Activated CD8-positive, alpha-beta memory T cell treated with anti-CD3 and anti-CD28 coated beads for 36 hours (primary cell): ENCODE data around the gene TARP.

Source experiments
- CTCF ChIA-PET: fragments of 350-600 bp; sonication (Branson Sonifier 250); formaldehyde crosslinking; loops from one replicate; lab custom pipeline; 2021; ENCODE audit warnings: antibody characterized with exemption; lab: Charles Lee
- POLR2A ChIA-PET: fragments of 350-600 bp; sonication (Branson Sonifier 250); formaldehyde crosslinking; loops from one replicate; lab custom pipeline; 2021; ENCODE audit warnings: antibody characterized with exemption; lab: Charles Lee

Gene TARP

GRCh38 chr7:38273286-38273995 is at the start of gene TARP:
TSS of gene TARP (minus strand) at chr7:38273636.
- CTCF ChIA-PET: interaction anchor here (0.8 kb wide), 1 partner anchor 27 kb away, joined by 4 read pairs; no protein-coding TSS in a partner anchor

GRCh38 chr7:38323156-38323555 is 49.7 kb upstream of the TARP start:
- ChIA-PET CTCF (interaction anchor here (1.2 kb wide), 1 partner anchor 12 kb away, joined by 3 read pairs; no protein-coding TSS in a partner anchor), POLR2A (no interaction called here)

More at GRCh38 chr7:38273286-38273995, at the start of gene TARP:
- POLR2A ChIA-PET: no interaction called here

GRCh38 chr7:38322461-38322860 is 49.0 kb upstream of the TARP start:
- POLR2A ChIA-PET: no interaction called here
- CTCF ChIA-PET: interaction anchor here (2.2 kb wide), 1 partner anchor 8 kb away, joined by 9 read pairs; no protein-coding TSS in a partner anchor

DNA sequence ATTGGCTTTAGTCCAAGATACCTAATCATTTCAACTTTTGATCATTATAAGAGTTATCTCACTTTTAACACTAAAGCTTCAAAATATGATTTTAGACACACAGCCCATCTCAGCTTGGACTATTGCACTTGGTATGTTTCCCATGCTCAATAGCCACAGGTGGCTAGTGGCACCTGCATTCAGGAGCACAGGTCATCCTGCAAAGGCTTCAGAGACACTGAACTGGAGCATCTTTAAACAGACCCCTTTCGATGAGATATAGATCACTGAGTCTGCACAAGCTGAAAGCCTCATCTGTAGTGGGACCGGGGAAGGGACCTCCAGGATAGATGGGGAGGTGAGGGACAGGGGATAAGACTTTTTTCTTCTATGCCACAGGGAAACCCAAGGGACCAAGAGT is 48.5 kb upstream of the TARP start:
- ChIA-PET CTCF (interaction anchor here (2.2 kb wide), 1 partner anchor 9 kb away, joined by 9 read pairs; no protein-coding TSS in a partner anchor), POLR2A (no interaction called here)

- ChIA-PET CTCF (interaction anchor here (2.2 kb wide), 1 partner anchor 9 kb away, joined by 9 read pairs; no protein-coding TSS in a partner anchor), POLR2A (no interaction called here)
Measured at GRCh38 chr7:38321515-38321944, 48.1 kb upstream of the TARP start.

DNA sequence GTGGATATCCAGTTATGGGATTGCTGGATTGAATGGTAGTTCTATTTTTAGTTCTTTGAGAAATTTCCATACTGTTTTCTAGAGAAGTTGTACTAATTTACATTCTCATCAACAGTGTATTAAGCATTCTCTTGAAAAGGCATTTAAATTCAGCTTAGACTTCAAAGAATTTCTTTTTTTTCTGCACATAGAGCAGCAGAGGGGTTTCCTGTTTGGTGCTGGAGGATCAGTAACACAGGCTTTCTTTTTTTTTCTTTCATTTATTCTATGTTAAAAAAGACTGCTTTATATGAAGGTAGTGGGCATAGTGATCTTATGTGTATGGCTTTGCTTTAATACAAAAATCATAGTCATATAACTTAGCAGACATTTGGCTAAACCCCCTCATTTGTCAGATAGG is 47.6 kb upstream of the TARP start:
- ChIA-PET CTCF (interaction anchor here (2.2 kb wide), 1 partner anchor 10 kb away, joined by 9 read pairs; no protein-coding TSS in a partner anchor), POLR2A (no interaction called here)

DNA sequence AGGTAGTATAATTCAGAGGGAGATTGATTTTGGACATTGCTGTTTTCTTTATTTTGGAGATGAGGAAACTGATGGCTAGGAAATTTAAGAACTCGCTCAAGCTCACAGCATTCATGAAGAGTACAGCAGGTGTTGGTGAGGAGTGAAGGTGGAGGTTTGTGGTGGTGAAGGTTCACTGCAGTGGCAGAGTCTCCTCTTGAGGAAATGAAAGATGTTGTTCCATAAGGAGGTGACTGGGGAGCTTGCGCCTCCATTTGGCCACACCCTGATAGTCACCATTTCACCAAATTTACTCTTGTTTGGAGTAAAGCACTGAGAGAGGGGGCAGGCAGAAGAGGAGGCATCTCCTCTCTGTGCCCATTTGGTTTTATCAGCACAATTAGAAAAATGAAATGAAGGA is 46.4 kb upstream of the TARP start:
- POLR2A ChIA-PET: no interaction called here
- CTCF ChIA-PET: interaction anchor here (0.6 to 1.4 kb wide), 3 partner anchors 11 to 104 kb away, joined by 3 to 6 read pairs (median 5); no protein-coding TSS in a partner anchor

DNA sequence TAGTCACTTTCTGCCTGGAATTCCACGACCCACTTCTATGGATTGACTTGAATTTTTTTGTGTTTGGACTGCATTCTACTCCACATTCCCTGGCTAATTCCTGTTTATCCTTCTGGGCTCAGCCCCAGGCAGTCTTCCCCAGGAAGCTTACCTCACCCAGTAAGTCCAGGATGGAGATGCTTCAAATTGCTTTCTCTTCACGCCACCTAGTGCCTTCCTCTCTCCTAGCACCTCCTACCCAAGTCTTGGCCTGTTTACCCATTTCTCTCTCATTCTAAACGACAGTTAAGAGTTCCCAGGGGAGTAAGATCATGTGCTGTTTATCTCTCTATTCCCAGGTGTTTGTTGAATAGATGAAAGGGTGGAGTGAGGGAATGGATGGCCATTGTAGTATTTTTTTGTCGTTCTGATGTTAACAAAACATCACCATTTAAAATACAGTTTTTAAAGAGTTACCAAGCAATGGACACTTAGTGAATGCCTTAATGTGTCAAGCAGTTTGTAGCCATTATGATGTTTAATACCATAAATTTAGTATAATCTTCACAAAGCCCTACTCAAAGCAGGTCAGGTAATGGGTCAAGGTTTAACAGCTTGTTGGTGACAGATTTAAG is 45.5 kb upstream of the TARP start:
- ChIA-PET CTCF (interaction anchor here (0.6 to 1.6 kb wide), 5 partner anchors 12 to 212 kb away, joined by 3 to 6 read pairs (median 5); no protein-coding TSS in a partner anchor), POLR2A (no interaction called here)

- CTCF ChIA-PET: interaction anchor here (0.7 to 1.6 kb wide), 5 partner anchors 13 to 211 kb away, joined by 3 to 10 read pairs (median 3); no protein-coding TSS in a partner anchor
- POLR2A ChIA-PET: no interaction called here
Measured at GRCh38 chr7:38318241-38318640, 44.8 kb upstream of the TARP start.

DNA sequence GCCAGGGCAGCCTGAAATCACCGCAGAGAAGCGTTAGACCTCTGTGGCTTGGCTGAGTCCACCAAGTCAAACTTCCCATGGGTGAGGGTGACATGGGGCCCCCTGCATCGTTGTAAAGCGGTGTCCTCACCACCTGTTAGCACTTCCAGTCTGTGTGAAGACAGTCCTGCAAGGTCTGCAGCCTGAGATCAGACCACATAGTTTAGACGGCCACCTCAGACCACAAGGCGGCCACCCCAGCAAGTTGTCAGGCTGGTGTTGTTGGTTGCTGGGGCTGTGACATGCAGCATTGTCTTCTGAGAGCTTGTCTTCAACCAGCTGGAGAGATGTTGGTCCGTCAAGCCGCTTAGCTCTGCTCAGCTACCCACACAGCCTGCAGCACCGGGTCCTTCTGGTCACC is 44.1 kb upstream of the TARP start:
- POLR2A ChIA-PET: no interaction called here
- CTCF ChIA-PET: interaction anchor here (0.9 to 1.6 kb wide), 4 partner anchors 13 to 102 kb away, joined by 3 to 10 read pairs (median 4); no protein-coding TSS in a partner anchor

DNA sequence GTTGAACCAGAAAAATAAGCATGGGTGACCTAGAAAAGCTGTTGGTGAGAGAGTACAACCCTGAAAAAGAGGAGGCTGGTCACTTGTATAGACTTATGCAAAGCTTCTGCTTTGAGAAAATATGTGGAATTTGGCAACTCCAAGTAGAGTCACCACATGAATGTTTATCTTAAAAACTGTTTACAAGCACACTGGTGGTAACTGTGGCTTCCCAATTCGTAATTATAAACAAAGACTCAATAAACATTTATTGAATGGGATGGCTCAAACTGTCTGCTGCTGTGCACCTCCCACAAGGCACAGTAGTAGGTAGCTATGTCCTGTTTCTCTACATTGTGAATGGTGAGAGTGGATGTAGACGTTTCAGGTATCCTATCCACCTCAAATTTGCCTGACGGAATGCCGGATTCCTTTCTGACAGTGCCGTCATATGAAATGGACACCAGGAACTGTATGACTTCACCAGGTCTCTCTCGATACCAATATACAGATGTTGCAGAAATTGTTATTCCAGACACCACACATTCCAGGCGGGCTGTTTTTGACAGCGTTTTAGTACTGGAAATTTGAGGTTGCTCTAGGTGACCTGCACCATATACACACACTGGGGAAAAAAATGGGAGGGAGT is 43.4 kb upstream of the TARP start:
- POLR2A ChIA-PET: no interaction called here
- CTCF ChIA-PET: no interaction called here

- ChIA-PET CTCF (no interaction called here), POLR2A (no interaction called here)
Measured at GRCh38 chr7:38315410-38315809, 42.0 kb upstream of the TARP start.

- ChIA-PET POLR2A (no interaction called here), CTCF (no interaction called here)
Measured at GRCh38 chr7:38312821-38313220, 39.4 kb upstream of the TARP start.

DNA sequence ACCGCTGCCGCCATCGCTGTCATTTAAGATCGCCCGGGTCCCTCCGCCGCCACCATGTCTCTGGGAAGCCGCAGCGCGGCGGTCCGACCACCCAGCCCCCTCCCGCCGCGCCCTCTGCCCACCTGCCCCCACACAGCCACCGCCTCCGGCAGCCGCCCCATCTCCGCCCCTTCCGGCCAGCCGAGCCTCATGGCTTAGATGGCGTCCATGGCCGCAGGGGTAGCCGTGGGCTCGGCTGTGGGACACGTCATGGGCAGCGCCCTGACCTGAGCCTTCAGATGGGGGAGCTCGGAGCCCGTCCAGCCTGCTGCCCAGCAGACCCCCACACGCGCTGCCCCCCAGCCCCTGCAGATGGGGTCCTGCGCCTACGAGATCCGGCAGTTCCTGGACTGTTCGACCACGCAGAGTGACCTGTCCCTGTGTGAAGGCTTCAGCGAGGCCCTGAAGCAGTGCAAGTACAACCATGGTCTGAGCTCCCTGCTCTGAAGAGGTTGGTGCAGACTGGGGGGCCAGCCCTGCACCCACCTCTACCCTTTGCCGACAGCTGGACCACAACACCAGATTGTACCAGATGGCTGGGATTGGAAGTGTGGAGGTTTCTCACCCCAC is 38.0 kb upstream of the TARP start:
- ChIA-PET CTCF (no interaction called here), POLR2A (no interaction called here)

GRCh38 chr7:38310591-38311101 is 37.2 kb upstream of the TARP start:
- ChIA-PET CTCF (no interaction called here), POLR2A (no interaction called here)

DNA sequence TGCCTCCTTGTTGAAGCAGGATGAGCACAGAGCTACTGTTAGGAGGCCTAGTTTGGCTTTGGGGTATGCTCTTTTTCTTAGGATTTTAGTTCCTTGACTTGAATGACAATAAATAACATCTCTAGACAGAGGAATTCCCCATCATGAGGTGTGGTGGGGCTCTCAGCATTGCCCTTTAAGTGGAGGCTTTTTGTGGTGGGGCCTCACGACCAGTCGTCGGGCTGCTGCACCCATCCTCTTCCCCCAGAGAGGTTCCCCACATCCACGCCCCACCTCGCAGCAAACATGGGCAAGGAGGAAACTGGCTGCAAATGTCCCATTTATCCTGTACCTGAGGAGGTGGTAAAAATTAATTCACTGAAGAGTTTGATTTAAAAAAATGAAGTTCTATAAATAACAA is 36.1 kb upstream of the TARP start:
- POLR2A ChIA-PET: no interaction called here
- CTCF ChIA-PET: interaction anchor here (1.8 kb wide), 1 partner anchor 26 kb away, joined by 5 read pairs; no protein-coding TSS in a partner anchor

- ChIA-PET POLR2A (no interaction called here), CTCF (interaction anchor here (0.7 to 1.8 kb wide), 2 partner anchors 26 to 27 kb away, joined by 3 to 5 read pairs; no protein-coding TSS in a partner anchor)
Measured at GRCh38 chr7:38308140-38308539, 34.7 kb upstream of the TARP start.

- ChIA-PET CTCF (interaction anchor here (1.8 kb wide), 1 partner anchor 28 kb away, joined by 5 read pairs; no protein-coding TSS in a partner anchor), POLR2A (no interaction called here)
Measured at GRCh38 chr7:38307640-38308039, 34.2 kb upstream of the TARP start.

GRCh38 chr7:38306914-38307313 is 33.5 kb upstream of the TARP start:
- ChIA-PET POLR2A (no interaction called here), CTCF (no interaction called here)
